ENCODE data around the gene CARD19. TPM values are rescaled to one million over a fixed set of nuclear protein-coding genes. Genes with fewer than 3 reads are reported as not detected.

The CARD19 gene
- total RNA-seq, 1 experiment from 2014 or later, result 63.4 TPM

DNA sequence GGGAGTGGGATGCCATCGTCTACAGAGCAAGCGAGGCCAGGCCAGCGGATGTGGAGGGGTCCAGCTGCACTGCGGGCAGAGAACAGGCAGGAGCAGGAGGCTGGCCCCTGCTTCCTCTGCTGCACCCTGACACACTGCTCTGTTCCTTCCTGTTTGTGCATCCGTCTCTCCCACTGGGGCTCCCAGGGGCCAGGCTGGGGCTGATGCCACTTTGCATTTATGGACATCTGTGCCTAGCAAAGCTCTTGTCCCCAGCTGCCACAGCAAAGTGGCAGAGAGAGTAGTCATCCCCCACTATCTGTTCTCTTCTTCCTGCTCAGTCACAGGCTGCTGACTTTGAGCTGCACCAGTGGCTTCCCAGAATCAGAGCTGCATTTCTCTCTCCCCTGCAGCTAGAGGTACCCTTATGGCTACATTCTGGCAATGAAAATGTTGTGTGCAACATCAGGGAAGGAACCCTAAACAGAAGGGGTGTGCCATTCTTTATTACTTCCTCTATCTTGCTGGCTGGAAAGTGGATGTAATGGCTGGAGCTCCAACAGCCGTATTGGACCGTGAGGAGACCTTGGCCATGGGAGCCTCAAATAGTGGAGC is 42.3 kb downstream of the CARD19 start:
- H3K27me3 ChIP-seq (ENCODE audit: control insufficient read depth, insufficient read depth, low read length), result no peaks in the 10 kb centered on the region
- no peak for ATAC-seq
- POLR2A ChIA-PET, result no interaction called here

DNA sequence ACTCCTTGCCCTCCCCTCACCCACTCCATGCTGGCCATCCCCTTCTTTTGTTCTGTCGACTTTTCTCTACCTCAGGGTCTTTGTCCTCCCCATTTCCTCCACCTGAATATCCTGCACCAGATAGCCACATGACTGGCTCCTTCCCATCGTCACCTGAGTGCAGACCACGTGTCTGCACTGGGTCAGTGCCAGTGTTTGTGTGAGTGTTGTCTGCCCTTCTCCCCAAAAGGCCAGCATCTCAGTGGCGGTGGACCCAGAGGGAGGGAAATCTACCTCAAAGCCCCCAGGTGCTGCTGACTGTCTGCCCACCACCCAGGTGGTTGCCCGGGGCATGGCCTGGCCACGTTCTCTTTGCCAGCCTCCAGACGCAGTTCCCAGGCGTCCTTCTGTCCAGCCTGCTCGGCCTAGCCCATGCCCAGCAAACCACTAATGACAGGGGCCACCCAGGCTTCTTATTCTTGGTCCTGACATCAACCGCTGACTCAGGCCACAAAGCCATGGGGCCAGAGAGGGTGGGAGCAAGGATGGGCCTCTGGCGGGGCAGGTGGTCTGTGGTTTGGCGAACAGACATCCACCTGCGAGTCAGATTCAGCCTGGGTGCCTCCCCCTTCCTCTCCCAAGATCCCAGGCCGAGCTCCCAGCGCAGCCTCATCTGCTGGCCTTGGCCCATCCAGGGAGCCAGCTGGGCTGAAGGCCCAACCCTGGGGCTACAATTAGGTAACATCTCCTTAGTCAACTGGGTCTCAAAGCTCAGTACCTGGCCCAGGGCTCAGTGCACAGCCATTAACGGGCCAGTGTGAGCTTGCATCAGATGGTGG is 43.6 kb downstream of the CARD19 start:
- intact Hi-C loops (cut with micrococcal nuclease; ENCODE audit: unreplicated experiment) (no loop called here), in situ Hi-C loops (cut with HindIII; ENCODE audit: low pct_unique_long_range_greater_than_20kb, low sequenced_read_pairs) (no loop called here)
- ChIA-PET CTCF (no interaction called here), POLR2A (no interaction called here)
- no TSS peak for BruUV-seq (replicated peaks)
- no peak for TF ChIP-seq TCF7L2 (IDR thresholded peaks at IDR 0.05; ENCODE audit: low read depth, low read length)
- no peak for TF ChIP-seq SIN3A (IDR thresholded peaks at IDR 0.05; ENCODE audit: borderline replicate concordance, insufficient read depth, low read depth, low read length)
- TF ChIP-seq, protein P1, sequence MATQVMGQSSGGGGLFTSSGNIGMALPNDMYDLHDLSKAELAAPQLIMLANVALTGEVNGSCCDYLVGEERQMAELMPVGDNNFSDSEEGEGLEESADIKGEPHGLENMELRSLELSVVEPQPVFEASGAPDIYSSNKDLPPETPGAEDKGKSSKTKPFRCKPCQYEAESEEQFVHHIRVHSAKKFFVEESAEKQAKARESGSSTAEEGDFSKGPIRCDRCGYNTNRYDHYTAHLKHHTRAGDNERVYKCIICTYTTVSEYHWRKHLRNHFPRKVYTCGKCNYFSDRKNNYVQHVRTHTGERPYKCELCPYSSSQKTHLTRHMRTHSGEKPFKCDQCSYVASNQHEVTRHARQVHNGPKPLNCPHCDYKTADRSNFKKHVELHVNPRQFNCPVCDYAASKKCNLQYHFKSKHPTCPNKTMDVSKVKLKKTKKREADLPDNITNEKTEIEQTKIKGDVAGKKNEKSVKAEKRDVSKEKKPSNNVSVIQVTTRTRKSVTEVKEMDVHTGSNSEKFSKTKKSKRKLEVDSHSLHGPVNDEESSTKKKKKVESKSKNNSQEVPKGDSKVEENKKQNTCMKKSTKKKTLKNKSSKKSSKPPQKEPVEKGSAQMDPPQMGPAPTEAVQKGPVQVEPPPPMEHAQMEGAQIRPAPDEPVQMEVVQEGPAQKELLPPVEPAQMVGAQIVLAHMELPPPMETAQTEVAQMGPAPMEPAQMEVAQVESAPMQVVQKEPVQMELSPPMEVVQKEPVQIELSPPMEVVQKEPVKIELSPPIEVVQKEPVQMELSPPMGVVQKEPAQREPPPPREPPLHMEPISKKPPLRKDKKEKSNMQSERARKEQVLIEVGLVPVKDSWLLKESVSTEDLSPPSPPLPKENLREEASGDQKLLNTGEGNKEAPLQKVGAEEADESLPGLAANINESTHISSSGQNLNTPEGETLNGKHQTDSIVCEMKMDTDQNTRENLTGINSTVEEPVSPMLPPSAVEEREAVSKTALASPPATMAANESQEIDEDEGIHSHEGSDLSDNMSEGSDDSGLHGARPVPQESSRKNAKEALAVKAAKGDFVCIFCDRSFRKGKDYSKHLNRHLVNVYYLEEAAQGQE (IDR thresholded peaks at IDR 0.05; ENCODE audit: insufficient read depth in 1 of 2, low read depth in 2 of 2, low read length in 1 of 2), result no peak
- no peak for TF ChIP-seq POLR2AphosphoS5 (IDR thresholded peaks at IDR 0.05; ENCODE audit: low read depth, low read length)
- TF ChIP-seq, protein P2, sequence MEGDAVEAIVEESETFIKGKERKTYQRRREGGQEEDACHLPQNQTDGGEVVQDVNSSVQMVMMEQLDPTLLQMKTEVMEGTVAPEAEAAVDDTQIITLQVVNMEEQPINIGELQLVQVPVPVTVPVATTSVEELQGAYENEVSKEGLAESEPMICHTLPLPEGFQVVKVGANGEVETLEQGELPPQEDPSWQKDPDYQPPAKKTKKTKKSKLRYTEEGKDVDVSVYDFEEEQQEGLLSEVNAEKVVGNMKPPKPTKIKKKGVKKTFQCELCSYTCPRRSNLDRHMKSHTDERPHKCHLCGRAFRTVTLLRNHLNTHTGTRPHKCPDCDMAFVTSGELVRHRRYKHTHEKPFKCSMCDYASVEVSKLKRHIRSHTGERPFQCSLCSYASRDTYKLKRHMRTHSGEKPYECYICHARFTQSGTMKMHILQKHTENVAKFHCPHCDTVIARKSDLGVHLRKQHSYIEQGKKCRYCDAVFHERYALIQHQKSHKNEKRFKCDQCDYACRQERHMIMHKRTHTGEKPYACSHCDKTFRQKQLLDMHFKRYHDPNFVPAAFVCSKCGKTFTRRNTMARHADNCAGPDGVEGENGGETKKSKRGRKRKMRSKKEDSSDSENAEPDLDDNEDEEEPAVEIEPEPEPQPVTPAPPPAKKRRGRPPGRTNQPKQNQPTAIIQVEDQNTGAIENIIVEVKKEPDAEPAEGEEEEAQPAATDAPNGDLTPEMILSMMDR (IDR thresholded peaks at IDR 0.05), result no peak
- ATAC-seq (no peak), DNase-seq (ENCODE audit: low read depth, low spot score) (no peak)
- Histone ChIP-seq H3K27me3 (ENCODE audit: control insufficient read depth, insufficient read depth, low read length) (no peaks in the 10 kb centered on the region), H3K27ac (ENCODE audit: low read length) (no peak overlapping the region), H3K4me1 (ENCODE audit: control insufficient read depth, insufficient read depth, low read length) (peaks cover 6% of the 10 kb centered on the region), H3K9me3 (ENCODE audit: control insufficient read depth, insufficient read depth, low read depth, low read length) (no peaks in the 10 kb centered on the region), H3K4me3 (ENCODE audit: low read depth in 2 of 2, low read length in 2 of 2) (no peak overlapping the region), H3K36me3 (ENCODE audit: control insufficient read depth, insufficient read depth, low read length) (no peaks in the 10 kb centered on the region)

More for the DNA sequence above, 42.3 kb downstream of the CARD19 start:
- in situ Hi-C loops (cut with HindIII; ENCODE audit: low pct_unique_long_range_greater_than_20kb, low sequenced_read_pairs) (no loop called here), intact Hi-C loops (cut with micrococcal nuclease; ENCODE audit: unreplicated experiment) (no loop called here)
- no peaks in the 10 kb centered on the region for H3K9me3 ChIP-seq (ENCODE audit: control insufficient read depth, insufficient read depth, low read depth, low read length)
- CTCF ChIA-PET, result no interaction called here
- no peak for DNase-seq (ENCODE audit: low read depth, low spot score)
- TF ChIP-seq SIN3A (IDR thresholded peaks at IDR 0.05; ENCODE audit: borderline replicate concordance, insufficient read depth, low read depth, low read length), result no peak
- no peak for TF ChIP-seq TCF7L2 (IDR thresholded peaks at IDR 0.05; ENCODE audit: low read depth, low read length)
- TF ChIP-seq, protein P1 (IDR thresholded peaks at IDR 0.05; ENCODE audit: insufficient read depth in 1 of 2, low read depth in 2 of 2, low read length in 1 of 2), result no peak
- TF ChIP-seq, protein P2 (IDR thresholded peaks at IDR 0.05), result no peak
- TF ChIP-seq POLR2AphosphoS5 (IDR thresholded peaks at IDR 0.05; ENCODE audit: low read depth, low read length), result no peak
- H3K4me1 ChIP-seq (ENCODE audit: control insufficient read depth, insufficient read depth, low read length), result peaks cover 7% of the 10 kb centered on the region
- H3K27ac ChIP-seq (ENCODE audit: low read length), result no peak overlapping the region
- no peak overlapping the region for H3K4me3 ChIP-seq (ENCODE audit: low read depth in 2 of 2, low read length in 2 of 2)
- H3K36me3 ChIP-seq (ENCODE audit: control insufficient read depth, insufficient read depth, low read length), result no peaks in the 10 kb centered on the region; the same call in 1 of the 2 replicates
- BruUV-seq (replicated peaks), result no TSS peak
